ENCODE data around the gene LAMA3. TPM values are rescaled to one million over a fixed set of nuclear protein-coding genes. Genes with fewer than 3 reads are reported as not detected.

LAMA3 gene
- total RNA-seq, 2 donors from 2014 or later = 0.58 to 1.3 TPM

DNA sequence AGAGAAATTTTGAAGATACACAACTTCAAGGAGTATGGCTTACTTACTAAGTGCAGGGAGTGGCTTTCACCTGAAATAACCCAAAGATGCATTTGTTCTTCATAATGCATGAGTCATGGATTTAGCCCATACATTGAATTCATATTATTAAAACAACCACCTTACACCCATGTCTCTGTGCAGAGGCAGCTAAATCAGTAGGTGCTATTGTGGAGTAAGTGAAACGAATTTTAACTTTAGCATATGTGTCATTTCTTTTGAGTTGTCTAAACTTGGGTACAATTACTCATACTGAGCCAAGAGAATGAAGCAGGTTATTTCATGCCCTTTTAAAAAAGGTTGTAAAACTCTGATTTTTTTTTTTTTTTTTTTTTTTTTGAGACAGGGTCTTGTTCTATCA, 15.5 kb upstream of the LAMA3 start:
- DNase-seq = no peak
- H3K27ac Mint-ChIP-seq = no peak overlapping the region
- H3K4me3 ChIP-seq (ENCODE audit: low read length) = no peak overlapping the region
- H3K4me3 Mint-ChIP-seq = no peak overlapping the region
- no peaks in the 10 kb centered on the region for H3K9me3 Mint-ChIP-seq
- H3K27me3 ChIP-seq (ENCODE audit: control insufficient read depth, insufficient read depth, low read length, poor library complexity, severe bottlenecking) = no peaks in the 10 kb centered on the region
- peaks cover 2% of the 10 kb centered on the region for H3K4me1 Mint-ChIP-seq
- 60 to 79% methylated on average over 1 of the region's 1 CpG for WGBS, 2 experiments (ENCODE audit: insufficient coverage in 1 of 2, insufficient read length in 1 of 2)
- H3K27me3 Mint-ChIP-seq (ENCODE audit: insufficient read depth) = peaks cover 12% of the 10 kb centered on the region
- H3K4me1 ChIP-seq (ENCODE audit: control insufficient read depth, insufficient read depth, low read length) = peaks cover 2% of the 10 kb centered on the region
- no peak overlapping the region for H3K27ac ChIP-seq (ENCODE audit: low read depth, low read length)
- no peaks in the 10 kb centered on the region for H3K9me3 ChIP-seq (ENCODE audit: control insufficient read depth, low read length)
- no peaks in the 10 kb centered on the region for H3K36me3 ChIP-seq (ENCODE audit: control insufficient read depth, insufficient read depth, low read length)
- H3K36me3 Mint-ChIP-seq (ENCODE audit: low read depth) = no peaks in the 10 kb centered on the region
- TF ChIP-seq, protein P1, sequence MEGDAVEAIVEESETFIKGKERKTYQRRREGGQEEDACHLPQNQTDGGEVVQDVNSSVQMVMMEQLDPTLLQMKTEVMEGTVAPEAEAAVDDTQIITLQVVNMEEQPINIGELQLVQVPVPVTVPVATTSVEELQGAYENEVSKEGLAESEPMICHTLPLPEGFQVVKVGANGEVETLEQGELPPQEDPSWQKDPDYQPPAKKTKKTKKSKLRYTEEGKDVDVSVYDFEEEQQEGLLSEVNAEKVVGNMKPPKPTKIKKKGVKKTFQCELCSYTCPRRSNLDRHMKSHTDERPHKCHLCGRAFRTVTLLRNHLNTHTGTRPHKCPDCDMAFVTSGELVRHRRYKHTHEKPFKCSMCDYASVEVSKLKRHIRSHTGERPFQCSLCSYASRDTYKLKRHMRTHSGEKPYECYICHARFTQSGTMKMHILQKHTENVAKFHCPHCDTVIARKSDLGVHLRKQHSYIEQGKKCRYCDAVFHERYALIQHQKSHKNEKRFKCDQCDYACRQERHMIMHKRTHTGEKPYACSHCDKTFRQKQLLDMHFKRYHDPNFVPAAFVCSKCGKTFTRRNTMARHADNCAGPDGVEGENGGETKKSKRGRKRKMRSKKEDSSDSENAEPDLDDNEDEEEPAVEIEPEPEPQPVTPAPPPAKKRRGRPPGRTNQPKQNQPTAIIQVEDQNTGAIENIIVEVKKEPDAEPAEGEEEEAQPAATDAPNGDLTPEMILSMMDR (conservative IDR thresholded peaks at IDR 0.05) = no peak
- H3K9ac ChIP-seq (ENCODE audit: extremely low read depth, low read length, poor library complexity, severe bottlenecking) = no peak overlapping the region

DNA sequence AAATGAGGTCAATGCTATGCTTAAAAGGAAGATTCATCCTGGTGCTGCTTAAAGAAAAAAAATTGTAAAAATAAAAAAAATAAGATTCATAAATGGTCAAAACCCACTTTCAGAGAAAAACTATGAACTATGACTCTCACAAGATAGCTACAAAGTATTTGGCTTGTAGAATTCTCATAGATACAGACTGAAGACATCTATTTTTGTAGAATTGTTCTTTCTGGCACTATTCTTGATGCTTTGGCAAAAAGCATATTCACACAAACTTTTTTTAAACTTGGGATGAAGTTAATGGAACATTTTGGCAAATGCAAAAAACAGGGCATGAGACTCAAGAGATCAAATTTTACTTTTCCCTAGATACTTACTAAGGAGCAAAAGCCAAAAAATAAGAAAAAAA, 14.0 kb upstream of the LAMA3 start:
- no peaks in the 10 kb centered on the region for H3K27me3 ChIP-seq (ENCODE audit: control insufficient read depth, insufficient read depth, low read length, poor library complexity, severe bottlenecking)
- no peaks in the 10 kb centered on the region for H3K9me3 ChIP-seq (ENCODE audit: control insufficient read depth, low read length)
- no peak overlapping the region for H3K9ac ChIP-seq (ENCODE audit: extremely low read depth, low read length, poor library complexity, severe bottlenecking)
- no peak overlapping the region for H3K27ac ChIP-seq (ENCODE audit: low read depth, low read length)
- Mint-ChIP-seq H3K36me3 (ENCODE audit: low read depth) (no peaks in the 10 kb centered on the region), H3K27ac (no peak overlapping the region), H3K27me3 (ENCODE audit: insufficient read depth) (peaks cover 16% of the 10 kb centered on the region), H3K4me3 (no peak overlapping the region), H3K4me1 (no peaks in the 10 kb centered on the region), H3K9me3 (no peaks in the 10 kb centered on the region)
- TF ChIP-seq, protein P1 (conservative IDR thresholded peaks at IDR 0.05) = no peak
- H3K4me3 ChIP-seq (ENCODE audit: low read length) = no peak overlapping the region
- DNase-seq = no peak
- H3K4me1 ChIP-seq (ENCODE audit: control insufficient read depth, insufficient read depth, low read length) = no peaks in the 10 kb centered on the region
- H3K36me3 ChIP-seq (ENCODE audit: control insufficient read depth, insufficient read depth, low read length) = no peaks in the 10 kb centered on the region

DNA sequence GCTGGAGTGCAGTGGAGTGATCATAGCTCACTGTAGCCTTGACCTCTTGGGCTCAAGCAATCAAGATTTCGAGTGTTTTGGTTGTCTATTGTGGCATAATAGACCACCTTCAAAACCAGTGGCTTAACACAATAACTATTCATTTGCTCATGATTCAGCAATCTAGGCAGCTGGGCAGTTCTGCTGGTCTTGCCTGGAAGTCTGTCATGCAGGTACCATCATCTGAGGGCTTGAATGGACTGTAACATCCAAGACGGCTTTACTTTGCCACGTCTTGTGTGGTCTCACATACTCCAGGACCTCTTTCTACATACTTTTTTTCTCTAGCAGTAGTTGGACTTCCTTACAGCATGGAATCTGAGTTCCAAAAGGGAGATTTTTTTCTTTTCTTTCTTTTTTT, 13.4 kb upstream of the LAMA3 start:
- Mint-ChIP-seq H3K4me1 (no peaks in the 10 kb centered on the region), H3K4me3 (no peak overlapping the region), H3K36me3 (ENCODE audit: low read depth) (no peaks in the 10 kb centered on the region), H3K9me3 (no peaks in the 10 kb centered on the region), H3K27me3 (ENCODE audit: insufficient read depth) (peaks cover 16% of the 10 kb centered on the region), H3K27ac (no peak overlapping the region)
- TF ChIP-seq, protein P1 (conservative IDR thresholded peaks at IDR 0.05) = no peak
- H3K27me3 ChIP-seq (ENCODE audit: control insufficient read depth, insufficient read depth, low read length, poor library complexity, severe bottlenecking) = no peaks in the 10 kb centered on the region
- H3K4me3 ChIP-seq (ENCODE audit: low read length) = no peak overlapping the region
- H3K9me3 ChIP-seq (ENCODE audit: control insufficient read depth, low read length) = no peaks in the 10 kb centered on the region
- DNase-seq = no peak
- WGBS, 2 experiments (ENCODE audit: insufficient coverage in 1 of 2, insufficient read length in 1 of 2) = 90 to 94% methylated on average over 2 to 3 of the region's 3 CpGs
- no peaks in the 10 kb centered on the region for H3K36me3 ChIP-seq (ENCODE audit: control insufficient read depth, insufficient read depth, low read length)
- no peak overlapping the region for H3K27ac ChIP-seq (ENCODE audit: low read depth, low read length)
- no peak overlapping the region for H3K9ac ChIP-seq (ENCODE audit: extremely low read depth, low read length, poor library complexity, severe bottlenecking)
- no peaks in the 10 kb centered on the region for H3K4me1 ChIP-seq (ENCODE audit: control insufficient read depth, insufficient read depth, low read length)

Measured in endodermal cell (in vitro differentiated cells).